Lower leg skin (tissue), 3 donors: ENCODE results near the gene PCSK5.

Experiments used
- POLR2A ChIP-seq, 2 donors: fragments of 450-650 bp; IDR thresholded peaks; one replicate each; pipeline ENCODE4 v1.6.1; 2016 to 2017; ENCODE audit warnings: antibody characterized with exemption in 2 of 2, mild to moderate bottlenecking in 1 of 2, moderate library complexity in 1 of 2
- TF ChIP-seq, protein P1 (sequence below), 3 donors: fragments of 450-650 bp; IDR thresholded peaks; one replicate each; pipeline ENCODE4 v1.5.1; 2016; ENCODE audit warnings: antibody characterized with exemption in 3 of 3, mild to moderate bottlenecking in 3 of 3, moderate library complexity in 2 of 3

DNA sequence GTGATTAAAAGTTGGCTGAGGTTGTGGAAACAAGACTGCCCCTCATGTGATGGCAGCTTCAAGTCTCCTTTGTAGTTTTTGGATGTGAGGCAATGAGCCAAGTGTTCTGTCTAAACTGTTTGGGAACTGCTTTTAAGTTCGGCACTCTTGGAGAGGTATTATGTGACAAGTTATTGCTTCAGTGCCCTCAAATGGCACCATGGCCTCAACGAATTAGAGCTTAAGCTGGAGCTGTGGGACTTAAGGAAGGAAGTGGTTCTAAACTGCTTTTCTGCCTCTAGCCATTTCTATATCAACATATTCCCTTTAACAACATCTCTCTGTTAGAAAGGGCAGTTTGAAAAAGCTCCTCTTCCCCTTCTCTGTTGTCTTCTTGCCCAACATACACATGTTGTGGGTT, 276.1 kb downstream of the PCSK5 start:
- TF ChIP-seq, protein P1, sequence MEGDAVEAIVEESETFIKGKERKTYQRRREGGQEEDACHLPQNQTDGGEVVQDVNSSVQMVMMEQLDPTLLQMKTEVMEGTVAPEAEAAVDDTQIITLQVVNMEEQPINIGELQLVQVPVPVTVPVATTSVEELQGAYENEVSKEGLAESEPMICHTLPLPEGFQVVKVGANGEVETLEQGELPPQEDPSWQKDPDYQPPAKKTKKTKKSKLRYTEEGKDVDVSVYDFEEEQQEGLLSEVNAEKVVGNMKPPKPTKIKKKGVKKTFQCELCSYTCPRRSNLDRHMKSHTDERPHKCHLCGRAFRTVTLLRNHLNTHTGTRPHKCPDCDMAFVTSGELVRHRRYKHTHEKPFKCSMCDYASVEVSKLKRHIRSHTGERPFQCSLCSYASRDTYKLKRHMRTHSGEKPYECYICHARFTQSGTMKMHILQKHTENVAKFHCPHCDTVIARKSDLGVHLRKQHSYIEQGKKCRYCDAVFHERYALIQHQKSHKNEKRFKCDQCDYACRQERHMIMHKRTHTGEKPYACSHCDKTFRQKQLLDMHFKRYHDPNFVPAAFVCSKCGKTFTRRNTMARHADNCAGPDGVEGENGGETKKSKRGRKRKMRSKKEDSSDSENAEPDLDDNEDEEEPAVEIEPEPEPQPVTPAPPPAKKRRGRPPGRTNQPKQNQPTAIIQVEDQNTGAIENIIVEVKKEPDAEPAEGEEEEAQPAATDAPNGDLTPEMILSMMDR (IDR thresholded peaks at IDR 0.05), result no peak
- no peak for TF ChIP-seq POLR2A (IDR thresholded peaks at IDR 0.05)
